ENCODE measurements around the gene PVALEF.

DNA sequence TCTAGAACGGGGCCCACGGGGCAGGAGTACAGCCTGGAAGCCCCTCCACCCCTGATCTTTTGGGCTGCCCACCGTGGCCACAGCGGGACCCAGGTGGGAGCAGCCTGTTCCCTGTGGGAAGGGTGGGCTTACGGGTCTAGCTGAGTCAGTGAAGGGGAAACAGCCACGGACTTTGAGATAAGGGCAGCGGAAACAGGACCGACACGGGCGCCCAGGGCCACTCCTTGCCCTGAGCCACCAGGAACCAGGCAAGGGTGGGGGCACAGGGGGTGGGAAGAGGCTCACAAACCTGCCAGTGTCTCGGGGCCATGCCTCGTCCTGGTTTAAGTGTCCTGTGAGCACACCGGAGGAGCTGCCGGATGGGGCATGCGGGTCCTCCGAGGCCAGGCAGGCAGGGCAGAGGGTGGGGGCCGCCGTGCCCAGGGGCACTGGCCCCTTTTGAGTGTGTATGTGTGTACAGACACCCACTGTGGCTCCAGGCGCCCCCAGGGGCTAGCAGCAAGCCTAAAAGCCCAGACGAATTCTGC lies 47.6 kb upstream of the PVALEF start:
- TF ChIP-seq YY1 (IDR thresholded peaks at IDR 0.05; ENCODE audit: insufficient read depth, insufficient read length): no peak
- TF ChIP-seq SUZ12 (IDR thresholded peaks at IDR 0.05; ENCODE audit: extremely low read depth, insufficient read depth, insufficient read length): no peak
- no peak for TF ChIP-seq ZNF274 (IDR thresholded peaks at IDR 0.05; ENCODE audit: low read depth, low read length)

All from NT2/D1 (cell line).